CD4-positive, CD25-positive, alpha-beta regulatory T cell (primary cell): Measurements from ENCODE around the gene GAD2. TPM values are rescaled to one million over a fixed set of nuclear protein-coding genes. Genes with fewer than 3 reads are reported as not detected.

Experiments used
- ATAC-seq, 2 donors: fragments of 150-1000 bp; cut with Tn5 transposase; one replicate each; pipeline ENCODE4 v1.10.0; 2021; ENCODE audit warnings: low read depth in 2 of 2, moderate number of reproducible peaks in 2 of 2, moderate library complexity in 1 of 2
- DNase-seq, 3 donors: peaks; one replicate each; pipeline versions ENCODE4 v3.0.0 to v3.0.0-alpha.2; 2012 to 2022; ENCODE audit warnings: mixed read lengths in 1 of 3
- H3K27ac ChIP-seq: one replicate; pipeline ENCODE4 v1.7.0; 2013; ENCODE audit warnings: mild to moderate bottlenecking, low read length; ENCODE audit not compliant: insufficient read depth, poor library complexity, severe bottlenecking
- H3K27me3 ChIP-seq: one replicate; pipeline ENCODE4 v1.7.0; 2013; ENCODE audit warnings: low read length; ENCODE audit not compliant: control insufficient read depth, insufficient read depth
- H3K36me3 ChIP-seq: one replicate; pipeline ENCODE4 v1.7.0; 2013; ENCODE audit warnings: mild to moderate bottlenecking, low read length, moderate library complexity; ENCODE audit not compliant: control insufficient read depth, insufficient read depth
- H3K4me1 ChIP-seq: 2 replicates; pipeline ENCODE4 v1.7.0; 2013; ENCODE audit warnings: mild to moderate bottlenecking, low read length; ENCODE audit not compliant: insufficient read depth, control insufficient read depth, poor library complexity, severe bottlenecking
- H3K4me3 ChIP-seq: one replicate; pipeline ENCODE4 v1.7.0; 2013; ENCODE audit warnings: low read depth, mild to moderate bottlenecking, low read length, moderate library complexity
- H3K9me3 ChIP-seq, 2 experiments: 1 replicate in 1 of 2; 2 replicates in 1 of 2; pipeline ENCODE4 v1.7.0; 2013; ENCODE audit warnings: low read length in 2 of 2, mild to moderate bottlenecking in 1 of 2, moderate library complexity in 1 of 2; ENCODE audit not compliant: control insufficient read depth in 2 of 2
- H3K27ac Mint-ChIP-seq, 3 donors: one replicate each; pipeline ENCODE4 v1.8.0; 2020 to 2022; ENCODE audit warnings: mild to moderate bottlenecking in 3 of 3, mixed read lengths in 3 of 3, moderate library complexity in 2 of 3
- H3K27me3 Mint-ChIP-seq: one replicate; pipeline ENCODE4 v1.8.0; 2022; ENCODE audit warnings: mild to moderate bottlenecking, mixed read lengths
- H3K36me3 Mint-ChIP-seq: one replicate; pipeline ENCODE4 v1.8.0; 2020; ENCODE audit warnings: mixed read lengths
- H3K4me1 Mint-ChIP-seq, 4 donors: one replicate each; pipeline ENCODE4 v1.8.0; 2020 to 2022; ENCODE audit warnings: mixed read lengths in 4 of 4, mild to moderate bottlenecking in 1 of 4
- H3K4me3 Mint-ChIP-seq, 4 donors: one replicate each; pipeline ENCODE4 v1.8.0; 2020 to 2022; ENCODE audit warnings: mild to moderate bottlenecking in 4 of 4, mixed read lengths in 4 of 4, moderate library complexity in 3 of 4
- H3K9me3 Mint-ChIP-seq, 7 donors: one replicate each; pipeline ENCODE4 v1.8.0; 2020 to 2022; ENCODE audit warnings: mixed read lengths in 7 of 7, mild to moderate bottlenecking in 3 of 7, moderate library complexity in 2 of 7
- polyA plus RNA-seq, 4 donors: library from polyadenylated mRNA; unstranded; fragments of 300-500 nt; fragmentation: Illumina TruSeq; gene quantifications; one replicate each; pipeline ENCODE4 v1.2.3, GENCODE V29; 2021
- total RNA-seq: library from RNA; stranded (reverse); gene quantifications from one replicate; pipeline ENCODE4 v1.2.3, GENCODE V29; 2022

The GAD2 gene
- total and polyA plus RNA-seq, 5 donors from 2014 or later, result not detected

DNA sequence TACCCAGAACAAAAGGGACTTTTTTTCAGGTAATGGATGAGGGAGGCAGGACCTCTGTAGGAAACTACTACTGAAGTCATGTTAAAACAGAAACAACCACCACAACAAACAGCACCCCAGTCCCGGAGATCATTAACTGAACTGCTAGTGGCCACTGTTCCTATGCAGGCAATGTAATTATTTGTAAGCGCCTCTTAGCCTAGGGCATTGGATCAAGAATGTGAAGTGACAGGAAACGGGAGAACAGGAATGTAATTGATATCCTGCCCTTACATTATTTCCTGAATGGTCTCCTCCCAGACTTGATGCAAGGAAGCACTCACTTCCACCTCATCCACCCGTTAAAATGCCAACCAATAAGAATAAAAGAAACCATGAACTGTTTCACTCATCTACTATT is 16.7 kb upstream of the GAD2 start:
- Mint-ChIP-seq H3K4me1 (no peaks in the 10 kb centered on the region), H3K36me3 (no peaks in the 10 kb centered on the region), H3K9me3 (peaks cover 0 to 2% (median 0%) of the 10 kb centered on the region in 7 donors), H3K27ac (no peak overlapping the region), H3K4me3 (no peak overlapping the region), H3K27me3 (no peaks in the 10 kb centered on the region)
- H3K27ac ChIP-seq, result no peak overlapping the region
- DNase-seq (no peak), ATAC-seq (no peak)
- no peaks in the 10 kb centered on the region for H3K4me1 ChIP-seq
- H3K4me3 ChIP-seq, result no peak overlapping the region
- no peaks in the 10 kb centered on the region for H3K36me3 ChIP-seq
- H3K9me3 ChIP-seq, result no peaks in the 10 kb centered on the region
- H3K27me3 ChIP-seq, result peaks cover 4% of the 10 kb centered on the region

DNA sequence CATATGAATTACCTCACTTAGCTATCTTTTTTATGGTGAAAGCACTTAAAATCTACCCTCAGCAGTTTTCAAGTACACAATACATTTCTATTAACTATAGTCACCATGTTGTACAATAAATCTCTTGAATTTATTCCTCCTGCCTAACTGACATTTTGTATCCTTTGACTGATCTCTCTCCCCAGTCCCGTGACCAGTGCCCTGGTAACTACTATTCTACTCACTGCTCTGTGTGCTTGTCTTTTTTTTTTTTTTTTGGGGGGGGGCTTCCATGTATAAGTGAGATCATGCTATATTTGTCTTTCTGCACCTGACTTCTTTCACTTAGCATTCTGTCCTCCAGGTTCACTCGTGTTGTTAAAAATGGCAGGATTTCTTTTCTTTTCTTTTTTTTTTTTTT is 11.4 kb upstream of the GAD2 start:
- DNase-seq (no peak), ATAC-seq (no peak)
- Mint-ChIP-seq H3K27me3 (no peaks in the 10 kb centered on the region), H3K36me3 (no peaks in the 10 kb centered on the region), H3K9me3 (peaks cover 0 to 2% (median 0%) of the 10 kb centered on the region in 7 donors), H3K27ac (no peak overlapping the region), H3K4me1 (no peaks in the 10 kb centered on the region), H3K4me3 (no peak overlapping the region)
- Histone ChIP-seq H3K4me3 (no peak overlapping the region), H3K27me3 (peaks cover 13% of the 10 kb centered on the region), H3K4me1 (no peaks in the 10 kb centered on the region), H3K9me3 (no peaks in the 10 kb centered on the region), H3K36me3 (no peaks in the 10 kb centered on the region), H3K27ac (no peak overlapping the region)

DNA sequence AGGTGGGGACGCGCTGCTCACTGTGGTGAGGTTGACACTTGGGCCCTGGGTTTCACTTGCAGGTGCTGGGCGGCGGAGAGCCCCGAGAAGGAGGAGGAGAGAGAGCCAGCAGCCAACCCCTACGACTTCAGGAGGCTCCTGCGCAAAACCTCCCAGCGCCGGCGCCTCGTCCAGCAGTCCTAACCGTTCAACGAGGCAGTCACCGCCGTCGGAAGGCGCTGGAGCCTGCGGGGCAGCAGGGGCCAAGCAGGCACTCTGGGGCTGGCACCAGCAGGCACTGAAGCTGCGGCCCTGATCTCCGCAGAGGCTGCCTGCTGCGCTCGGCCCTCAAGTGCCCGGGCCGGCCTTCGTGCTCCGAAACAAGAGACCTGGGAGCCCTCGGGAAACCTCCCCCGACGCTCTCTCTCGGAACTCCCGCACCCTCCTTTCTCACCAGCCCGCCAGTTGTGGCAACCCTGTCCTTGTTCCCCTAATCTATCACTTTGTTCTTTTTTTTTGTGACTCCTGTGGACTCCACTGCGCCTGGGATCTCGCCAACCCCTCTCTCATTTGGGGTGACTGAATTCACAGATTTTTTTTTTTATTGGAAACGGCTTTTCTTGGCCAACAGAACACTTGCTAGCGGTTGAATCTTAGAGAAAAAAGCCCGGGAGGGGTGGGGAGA is 4.7 kb upstream of the GAD2 start:
- Histone ChIP-seq H3K4me3 (no peak overlapping the region), H3K36me3 (no peaks in the 10 kb centered on the region), H3K27me3 (peaks cover 34% of the 10 kb centered on the region), H3K4me1 (peaks cover 5% of the 10 kb centered on the region), H3K27ac (no peak overlapping the region), H3K9me3 (no peaks in the 10 kb centered on the region)
- peaks cover 50% of the 10 kb centered on the region for H3K27me3 Mint-ChIP-seq
- peaks cover 0 to 1% (median 0%) of the 10 kb centered on the region in 7 donors for H3K9me3 Mint-ChIP-seq
- peaks cover 0 to 25% (median 4%) of the 10 kb centered on the region in 4 donors for H3K4me1 Mint-ChIP-seq
- ATAC-seq, result no peak
- H3K36me3 Mint-ChIP-seq, result no peaks in the 10 kb centered on the region
- no peak for DNase-seq
- H3K4me3 Mint-ChIP-seq, result no peak overlapping the region
- H3K27ac Mint-ChIP-seq, result no peak overlapping the region

DNA sequence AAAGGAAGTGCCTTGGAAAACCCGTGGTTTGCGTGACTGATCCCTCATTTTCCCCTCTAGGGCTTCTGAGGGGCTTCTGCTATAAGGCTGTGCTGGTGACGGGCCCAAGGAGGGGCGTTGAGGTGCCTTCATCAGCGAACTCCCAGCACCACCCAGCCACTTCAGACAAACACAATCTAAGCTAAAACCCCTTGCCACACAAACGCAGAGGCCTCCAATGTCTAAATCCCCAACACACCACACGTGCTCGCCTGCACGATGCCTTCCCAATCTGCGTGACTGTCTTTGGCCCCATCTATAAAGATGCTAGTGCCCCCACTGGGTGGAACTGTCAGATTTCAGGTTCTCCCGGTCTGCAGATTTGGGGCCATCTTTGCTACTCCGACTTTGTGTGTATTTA is 4.1 kb upstream of the GAD2 start:
- Histone ChIP-seq H3K27ac (no peak overlapping the region), H3K4me3 (no peak overlapping the region), H3K36me3 (no peaks in the 10 kb centered on the region), H3K4me1 (peaks cover 11% of the 10 kb centered on the region), H3K27me3 (peaks cover 34% of the 10 kb centered on the region), H3K9me3 (no peaks in the 10 kb centered on the region)
- ATAC-seq (no peak), DNase-seq (no peak)
- no peaks in the 10 kb centered on the region for H3K36me3 Mint-ChIP-seq
- peak overlapping the region in 1 of 3 donors; percentile 46 for H3K27ac Mint-ChIP-seq
- peaks cover 0 to 1% (median 0%) of the 10 kb centered on the region in 7 donors for H3K9me3 Mint-ChIP-seq
- no peak overlapping the region for H3K4me3 Mint-ChIP-seq
- H3K4me1 Mint-ChIP-seq, result peaks cover 0 to 30% (median 5%) of the 10 kb centered on the region in 4 donors
- H3K27me3 Mint-ChIP-seq, result peaks cover 56% of the 10 kb centered on the region

DNA sequence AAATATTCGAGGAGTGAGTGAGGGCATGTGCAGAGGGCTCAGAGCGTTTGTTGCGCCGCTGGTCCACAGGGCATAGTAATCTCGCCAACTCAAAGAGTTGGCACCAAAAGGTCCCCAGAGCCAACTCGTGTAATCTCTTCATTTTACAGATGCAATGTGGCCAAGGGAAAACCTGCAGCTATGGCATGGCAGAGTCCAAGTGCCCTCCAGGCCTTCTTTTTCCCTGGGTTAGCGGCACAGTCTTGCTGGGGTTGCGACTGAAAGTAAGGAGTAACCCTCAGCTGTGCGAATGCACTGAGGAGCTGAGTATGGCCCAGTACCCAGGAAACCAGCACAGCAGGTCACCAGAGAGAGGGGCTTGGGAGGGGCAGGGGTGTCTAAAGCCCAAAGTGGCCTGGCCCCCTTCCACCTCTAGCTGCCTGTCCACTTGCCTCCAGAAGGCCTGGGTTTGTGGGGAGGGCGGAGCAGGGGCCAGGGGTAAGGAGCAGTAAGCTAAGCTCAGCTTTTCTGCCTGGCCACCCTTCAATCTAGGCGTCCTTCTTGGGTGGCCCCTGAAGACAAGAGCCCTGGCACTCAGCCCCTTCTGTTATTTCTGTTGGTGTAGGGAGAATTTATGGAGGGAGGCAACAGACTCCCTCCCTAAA is 3.3 kb upstream of the GAD2 start:
- Histone ChIP-seq H3K36me3 (no peaks in the 10 kb centered on the region), H3K4me1 (peaks cover 14% of the 10 kb centered on the region), H3K4me3 (no peak overlapping the region), H3K9me3 (no peaks in the 10 kb centered on the region), H3K27me3 (peaks cover 30% of the 10 kb centered on the region), H3K27ac (no peak overlapping the region)
- H3K27ac Mint-ChIP-seq, result no peak overlapping the region
- H3K27me3 Mint-ChIP-seq, result peaks cover 59% of the 10 kb centered on the region
- H3K4me1 Mint-ChIP-seq, result peaks cover 0 to 33% (median 5%) of the 10 kb centered on the region in 4 donors
- ATAC-seq, result no peak
- H3K36me3 Mint-ChIP-seq, result no peaks in the 10 kb centered on the region
- no peak for DNase-seq
- H3K9me3 Mint-ChIP-seq, result peaks cover 0 to 1% (median 0%) of the 10 kb centered on the region in 7 donors
- H3K4me3 Mint-ChIP-seq, result no peak overlapping the region

DNA sequence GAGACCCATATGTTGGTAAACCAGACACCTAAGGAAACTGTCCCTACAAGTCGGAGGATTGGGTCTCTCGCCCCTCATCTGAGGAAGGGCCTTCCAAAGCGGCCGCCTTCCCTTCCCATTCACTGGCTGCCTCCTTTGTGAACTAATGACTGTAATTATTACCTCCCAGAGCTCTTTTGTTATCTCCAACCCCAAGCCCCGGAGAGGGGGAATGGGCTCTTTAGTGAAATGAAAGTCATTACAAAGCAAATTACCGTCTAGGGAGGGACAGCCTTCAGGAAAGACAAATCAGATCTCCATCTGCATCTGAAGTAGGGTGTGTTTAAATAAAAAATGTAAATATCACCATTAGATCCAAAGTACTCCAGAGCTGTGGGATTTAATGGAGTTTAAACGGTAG is 2.6 kb upstream of the GAD2 start:
- Histone ChIP-seq H3K4me1 (peaks cover 14% of the 10 kb centered on the region), H3K36me3 (no peaks in the 10 kb centered on the region), H3K9me3 (no peaks in the 10 kb centered on the region), H3K27ac (no peak overlapping the region), H3K27me3 (peaks cover 34% of the 10 kb centered on the region), H3K4me3 (no peak overlapping the region)
- Mint-ChIP-seq H3K27me3 (peaks cover 66% of the 10 kb centered on the region), H3K36me3 (no peaks in the 10 kb centered on the region), H3K27ac (no peak overlapping the region), H3K4me3 (no peak overlapping the region), H3K9me3 (peaks cover 0 to 4% (median 0%) of the 10 kb centered on the region in 7 donors), H3K4me1 (peaks cover 5 to 40% (median 8%) of the 10 kb centered on the region in 4 donors)
- no peak for DNase-seq
- no peak for ATAC-seq

DNA sequence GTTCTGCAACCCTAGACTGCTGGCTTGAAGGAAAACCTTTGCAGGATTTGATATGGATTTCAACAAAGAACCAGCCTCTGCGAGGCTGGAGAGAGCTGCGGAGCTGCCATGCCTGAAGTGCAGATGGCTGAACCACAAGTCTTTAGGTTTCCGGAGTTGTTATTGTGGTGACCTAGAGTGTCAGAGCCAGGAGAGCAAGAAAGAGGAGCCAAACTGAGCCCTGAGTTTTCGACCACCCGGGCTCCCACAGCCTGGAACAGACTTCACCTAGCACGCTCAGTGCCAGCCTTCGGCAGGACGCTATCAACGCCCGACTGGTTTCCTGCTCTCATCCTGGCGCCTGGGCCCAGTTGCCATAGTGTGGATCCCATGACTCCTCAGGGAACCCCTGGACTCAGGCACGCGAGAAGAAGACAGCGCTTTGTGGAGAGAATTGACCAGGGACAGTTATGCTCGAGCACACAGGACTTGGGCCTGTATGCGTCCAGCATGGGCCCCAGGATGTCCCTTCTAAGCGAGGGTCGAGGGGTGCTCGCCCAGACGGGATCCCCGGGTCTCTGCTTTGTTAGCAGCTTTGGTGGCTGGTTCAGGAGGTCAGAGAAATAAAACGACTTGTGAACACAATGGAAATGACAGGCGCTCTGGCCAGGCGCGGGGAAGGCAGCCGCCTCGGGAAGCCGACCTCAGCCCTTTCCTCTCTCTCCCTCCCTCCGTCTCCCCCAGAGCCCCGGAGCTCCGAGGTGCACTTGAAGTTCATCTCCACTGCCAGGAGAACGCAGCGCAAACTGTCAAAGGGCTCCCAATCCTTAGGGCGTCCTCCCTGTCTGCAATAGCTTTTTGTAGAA is 1.8 kb upstream of the GAD2 start:
- Mint-ChIP-seq H3K4me3 (peak overlapping the region in 3 of 4 donors; percentile 54 to 75 (median 59)), H3K36me3 (no peaks in the 10 kb centered on the region), H3K9me3 (peaks cover 0 to 4% (median 0%) of the 10 kb centered on the region in 7 donors), H3K4me1 (peaks cover 5 to 40% (median 8%) of the 10 kb centered on the region in 4 donors), H3K27me3 (peaks cover 74% of the 10 kb centered on the region), H3K27ac (no peak overlapping the region)
- Histone ChIP-seq H3K9me3 (no peaks in the 10 kb centered on the region), H3K4me3 (no peak overlapping the region), H3K4me1 (peaks cover 14% of the 10 kb centered on the region), H3K27ac (no peak overlapping the region), H3K36me3 (no peaks in the 10 kb centered on the region), H3K27me3 (peaks cover 37% of the 10 kb centered on the region)
- DNase-seq (no peak), ATAC-seq (no peak)
